Measurements from ENCODE around the gene CCND2.

Gene CCND2

GRCh38 chr12:4289998-4290790, 16.6 kb downstream of the CCND2 start:
- DNase-seq (ENCODE audit: low read depth, low spot score), result no peak

GRCh38 chr12:4292341-4293073, 18.9 kb downstream of the CCND2 start:
- no peak for DNase-seq (ENCODE audit: low read depth, low spot score)

GRCh38 chr12:4293299-4293965, 19.9 kb downstream of the CCND2 start:
- no peak for DNase-seq (ENCODE audit: low read depth, low spot score)

GRCh38 chr12:4293966-4294505, 20.5 kb downstream of the CCND2 start:
- DNase-seq (ENCODE audit: low read depth, low spot score), result no peak

- no peak for DNase-seq (ENCODE audit: low read depth, low spot score)
Observed at GRCh38 chr12:4296751-4297150, 23.2 kb downstream of the CCND2 start.

GRCh38 chr12:4297617-4298016, 24.1 kb downstream of the CCND2 start:
- DNase-seq (ENCODE audit: low read depth, low spot score), result no peak

GRCh38 chr12:4300883-4301282, 27.3 kb downstream of the CCND2 start:
- DNase-seq (ENCODE audit: low read depth, low spot score), result no peak

GRCh38 chr12:4301932-4302501, 28.5 kb downstream of the CCND2 start:
- no peak for DNase-seq (ENCODE audit: low read depth, low spot score)

GRCh38 chr12:4302881-4303280, 29.3 kb downstream of the CCND2 start:
- no peak for DNase-seq (ENCODE audit: low read depth, low spot score)

- DNase-seq (ENCODE audit: low read depth, low spot score), result no peak
Observed at GRCh38 chr12:4303750-4304149, 30.2 kb downstream of the CCND2 start.

GRCh38 chr12:4307593-4308333, 34.2 kb downstream of the CCND2 start:
- DNase-seq (ENCODE audit: low read depth, low spot score), result no peak

- no peak for DNase-seq (ENCODE audit: low read depth, low spot score)
Observed at GRCh38 chr12:4308334-4308950, 34.9 kb downstream of the CCND2 start.

- no peak for DNase-seq (ENCODE audit: low read depth, low spot score)
Observed at GRCh38 chr12:4311776-4312175, 38.2 kb downstream of the CCND2 start.

GRCh38 chr12:4312251-4312650, 38.7 kb downstream of the CCND2 start:
- no peak for DNase-seq (ENCODE audit: low read depth, low spot score)

- no peak for DNase-seq (ENCODE audit: low read depth, low spot score)
Observed at GRCh38 chr12:4320497-4320852, 46.9 kb downstream of the CCND2 start.

GRCh38 chr12:4320853-4321701, 47.5 kb downstream of the CCND2 start, which contains the start of gene TIGAR:
TSS of gene TIGAR (plus strand) at chr12:4321213. CDS start at chr12:4321272, 59 bp downstream.
- DNase-seq (ENCODE audit: low read depth, low spot score), result peak; percentile 76

GRCh38 chr12:4322726-4323125, 49.2 kb downstream of the CCND2 start:
- DNase-seq (ENCODE audit: low read depth, low spot score), result no peak
